HFFc6 (cell line): ENCODE results near the gene GNB1. TPM values are rescaled to one million over a fixed set of nuclear protein-coding genes. Genes with fewer than 3 reads are reported as not detected.
"Not testable (repeated sequence)": the region's sequence is repeated elsewhere in the genome, so short reads cannot be mapped to it uniquely, and the experiment has no call there.

Experiments
- DNase-seq: peaks from one replicate; pipeline ENCODE4 v3.0.0-alpha.2; 2018
- H3K27ac Mint-ChIP-seq: 2 replicates; pipeline ENCODE4 v1.8.0; 2020; ENCODE audit warnings: mild to moderate bottlenecking, mixed read lengths
- H3K27me3 Mint-ChIP-seq: 2 replicates; pipeline ENCODE4 v1.8.0; 2021; ENCODE audit warnings: mild to moderate bottlenecking, moderate library complexity, mixed read lengths; ENCODE audit not compliant: insufficient read depth
- H3K36me3 Mint-ChIP-seq: 2 replicates; pipeline ENCODE4 v1.8.0; 2021; ENCODE audit warnings: low read depth, mixed read lengths
- H3K4me1 Mint-ChIP-seq: 2 replicates; pipeline ENCODE4 v1.8.0; 2020; ENCODE audit warnings: low read depth, mixed read lengths
- H3K4me3 Mint-ChIP-seq: 2 replicates; pipeline ENCODE4 v1.8.0; 2020; ENCODE audit warnings: mild to moderate bottlenecking, moderate library complexity, mixed read lengths
- H3K9me3 Mint-ChIP-seq: 2 replicates; pipeline ENCODE4 v1.8.0; 2020; ENCODE audit warnings: mild to moderate bottlenecking, mixed read lengths
- CTCF ChIP-seq: fragments of 200-600 bp; sonication (generic); IDR thresholded peaks from 2 replicates; pipeline ENCODE4 v1.5.0; 2021; ENCODE audit warnings: antibody characterized with exemption, mild to moderate bottlenecking
- total RNA-seq, 6 experiments: library from RNA; stranded (reverse); fragmentation: NEBNext Ultra II Directional; extraction: Animal tissue kit (Norgen Biotek cat#: 25700); gene quantifications; 2 replicates in 1 of 6; 3 replicates in 5 of 6; pipeline ENCODE4 v1.2.3, GENCODE V29; 2021

Gene GNB1
- total RNA-seq, 6 experiments from 2014 or later, result 502 to 618 (median 574) TPM

GRCh38 chr1:1867164-1867563, 23.7 kb downstream of the GNB1 start:
- H3K9me3 Mint-ChIP-seq, result no peaks in the 10 kb centered on the region
- TF ChIP-seq CTCF, result no peak
- H3K4me1 Mint-ChIP-seq, result peaks cover 60% of the 10 kb centered on the region
- peaks cover 1% of the 10 kb centered on the region; the same call in 1 of the 2 replicates for H3K27me3 Mint-ChIP-seq
- H3K36me3 Mint-ChIP-seq, result peaks cover 23% of the 10 kb centered on the region; the same call in 1 of the 2 replicates
- no peak overlapping the region for H3K4me3 Mint-ChIP-seq
- no peak overlapping the region for H3K27ac Mint-ChIP-seq
- DNase-seq, result no peak

GRCh38 chr1:1862905-1863547, 27.9 kb downstream of the GNB1 start:
- no peaks in the 10 kb centered on the region for H3K9me3 Mint-ChIP-seq
- 0 out of 2 replicates have a peak, but pooled peaks cover 5% of the 10 kb centered on the region for H3K36me3 Mint-ChIP-seq
- DNase-seq, result no peak
- no peak for TF ChIP-seq CTCF
- H3K27ac Mint-ChIP-seq, result peak overlapping the region; percentile 59
- H3K27me3 Mint-ChIP-seq, result peaks cover 3% of the 10 kb centered on the region
- no peak overlapping the region for H3K4me3 Mint-ChIP-seq
- H3K4me1 Mint-ChIP-seq, result peaks cover 59% of the 10 kb centered on the region

- Mint-ChIP-seq H3K27ac (0 out of 2 replicates have a peak overlapping the region, but pooled peaks have one; percentile 54), H3K4me1 (peaks cover 70% of the 10 kb centered on the region)
- not testable (repeated sequence) for H3K9me3 Mint-ChIP-seq
Observed at GRCh38 chr1:1861761-1862310, 29.1 kb downstream of the GNB1 start.

GRCh38 chr1:1861339-1861730, 29.6 kb downstream of the GNB1 start:
- Mint-ChIP-seq H3K36me3 (0 out of 2 replicates have a peak, but pooled peaks cover 8% of the 10 kb centered on the region), H3K9me3 (no peaks in the 10 kb centered on the region), H3K27ac (0 out of 2 replicates have a peak overlapping the region, but pooled peaks have one; percentile 54), H3K4me1 (peaks cover 73% of the 10 kb centered on the region), H3K27me3 (peaks cover 3% of the 10 kb centered on the region), H3K4me3 (no peak overlapping the region)
- DNase-seq, result no peak
- TF ChIP-seq CTCF, result no peak

More at GRCh38 chr1:1861761-1862310, 29.1 kb downstream of the GNB1 start:
- not testable (repeated sequence) for H3K4me3 Mint-ChIP-seq, DNase-seq, H3K27me3 Mint-ChIP-seq, H3K36me3 Mint-ChIP-seq

GRCh38 chr1:1859970-1860697, 30.8 kb downstream of the GNB1 start:
- Mint-ChIP-seq H3K4me3 (peak overlapping the region; percentile 86), H3K27ac (peak overlapping the region; percentile 92), H3K4me1 (peaks cover 69% of the 10 kb centered on the region)
- H3K36me3 Mint-ChIP-seq, H3K27me3 Mint-ChIP-seq, DNase-seq, H3K9me3 Mint-ChIP-seq: not testable (repeated sequence)

GRCh38 chr1:1858382-1859086, 32.4 kb downstream of the GNB1 start:
- peak overlapping the region; percentile 86 for H3K4me3 Mint-ChIP-seq
- peak; percentile 93 for DNase-seq
- H3K27ac Mint-ChIP-seq, result peak overlapping the region; percentile 92
- TF ChIP-seq CTCF, result peak; percentile 72
- H3K36me3 Mint-ChIP-seq, result peaks cover 9% of the 10 kb centered on the region
- peaks cover 2% of the 10 kb centered on the region for H3K27me3 Mint-ChIP-seq
- H3K4me1 Mint-ChIP-seq, result peaks cover 71% of the 10 kb centered on the region
- H3K9me3 Mint-ChIP-seq, result no peaks in the 10 kb centered on the region
